GM20000 (cell line): ENCODE data around the gene ANXA8.
"Not testable (repeated sequence)": the region's sequence is repeated elsewhere in the genome, so short reads cannot be mapped to it uniquely, and the experiment has no call there.

Experiments
- DNase-seq: peaks from one replicate; pipeline ENCODE4 v3.0.0; 2012; ENCODE audit warnings: low spot score
- CTCF ChIP-seq: IDR thresholded peaks from 2 replicates; pipeline ENCODE4 v1.5.1; 2012; ENCODE audit warnings: mild to moderate bottlenecking, control low read depth; ENCODE audit errors: extremely low read depth, missing control alignments

Gene ANXA8

GRCh38 chr10:47462577-47463358 lies 21.1 kb downstream of the ANXA8 start:
- not testable (repeated sequence) for DNase-seq

- not testable (repeated sequence) for DNase-seq
Observed at GRCh38 chr10:47461261-47461687, 22.6 kb downstream of the ANXA8 start.

GRCh38 chr10:47458466-47459154 lies 25.3 kb downstream of the ANXA8 start:
- TF ChIP-seq CTCF, result no peak
- DNase-seq, result no peak

- DNase-seq, result no peak
- TF ChIP-seq CTCF, result no peak
Observed at GRCh38 chr10:47457826-47458225, 26.1 kb downstream of the ANXA8 start.

GRCh38 chr10:47457528-47457820 lies 26.4 kb downstream of the ANXA8 start:
- TF ChIP-seq CTCF, result no peak
- no peak for DNase-seq

GRCh38 chr10:47456794-47457527 lies 27.0 kb downstream of the ANXA8 start:
- DNase-seq, result no peak
- no peak for TF ChIP-seq CTCF

GRCh38 chr10:47456079-47456785 lies 27.7 kb downstream of the ANXA8 start:
- no peak for TF ChIP-seq CTCF
- DNase-seq, result no peak

GRCh38 chr10:47455350-47456078 lies 28.4 kb downstream of the ANXA8 start:
- not testable (repeated sequence) for DNase-seq
